HepG2 (cell line): ENCODE data around the gene TIFAB. TPM values are rescaled to one million over a fixed set of nuclear protein-coding genes. Genes with fewer than 3 reads are reported as not detected.

ENCODE experiments used
- ARHGAP35 ChIP-seq: sonication (generic); formaldehyde crosslinking; IDR thresholded peaks from 2 replicates; pipeline ENCODE4 v1.9.0; 2022; ENCODE audit warnings: mild to moderate bottlenecking, inconsistent platforms, moderate library complexity, missing genetic modification reagents, borderline replicate concordance
- ARNT2 ChIP-seq: sonication (generic); formaldehyde crosslinking; IDR thresholded peaks from 2 replicates; pipeline ENCODE4 v1.8.0; 2022; ENCODE audit warnings: mild to moderate bottlenecking, low read depth, missing genetic modification reagents, moderate library complexity
- E2F1 ChIP-seq: sonication (generic); formaldehyde crosslinking; IDR thresholded peaks from 2 replicates; pipeline ENCODE4 v1.5.0; 2020; ENCODE audit warnings: missing genetic modification reagents
- ETV5 ChIP-seq: IDR thresholded peaks from 2 replicates; pipeline ENCODE4 v1.6.1; 2018; ENCODE audit warnings: missing biosample characterization, missing genetic modification reagents, inconsistent platforms, borderline replicate concordance
- HNRNPK ChIP-seq: fragments of 200-400 bp; formaldehyde crosslinking; IDR thresholded peaks from 2 replicates; pipeline ENCODE4 v1.6.1; 2018; ENCODE audit warnings: low read length, low read depth, moderate library complexity, mild to moderate bottlenecking; ENCODE audit not compliant: poor library complexity, severe bottlenecking
- HOXA9 ChIP-seq: sonication (generic); formaldehyde crosslinking; IDR thresholded peaks from 2 replicates; pipeline ENCODE4 v1.8.1; 2022; ENCODE audit warnings: missing genetic modification reagents, mild to moderate bottlenecking, moderate library complexity, borderline replicate concordance
- IRF2 ChIP-seq: IDR thresholded peaks from 2 replicates; pipeline ENCODE4 v1.6.1; 2018; ENCODE audit warnings: missing genetic modification reagents, missing compliant biosample characterization
- ISL2 ChIP-seq: sonication (generic); formaldehyde crosslinking; IDR thresholded peaks from 2 replicates; pipeline ENCODE4 v1.5.0; 2020; ENCODE audit warnings: missing genetic modification reagents
- MBD4 ChIP-seq: IDR thresholded peaks from 2 replicates; pipeline ENCODE4 v1.6.1; 2012; ENCODE audit warnings: low read length, inconsistent platforms, borderline replicate concordance
- MBNL3 ChIP-seq: fragments of 250-450 bp; sonication (Bioruptor Pico); conservative IDR thresholded peaks from 2 replicates; pipeline ENCODE4 v1.8.0; 2022; ENCODE audit warnings: mild to moderate bottlenecking, inconsistent platforms
- SIN3B ChIP-seq: fragments of 150-350 bp; IDR thresholded peaks from 2 replicates; pipeline ENCODE4 v1.6.1; 2014; ENCODE audit warnings: low read length
- SNAPC4 ChIP-seq: sonication (generic); formaldehyde crosslinking; IDR thresholded peaks from 2 replicates; pipeline ENCODE4 v1.4.0; 2020; ENCODE audit warnings: mild to moderate bottlenecking, missing genetic modification reagents
- SRF ChIP-seq: IDR thresholded peaks from 2 replicates; pipeline ENCODE4 v1.6.1; 2011; ENCODE audit warnings: mild to moderate bottlenecking, low read depth, low read length, moderate library complexity
- TAF1 ChIP-seq: sonication (generic); formaldehyde crosslinking; IDR thresholded peaks from 2 replicates; pipeline ENCODE4 v1.4.0; 2020; ENCODE audit warnings: missing genetic modification reagents
- ZNF143 ChIP-seq: sonication (generic); formaldehyde crosslinking; IDR thresholded peaks from 2 replicates; pipeline ENCODE4 v1.4.0; 2020; ENCODE audit warnings: missing genetic modification reagents
- ZNF251 ChIP-seq: sonication (generic); formaldehyde crosslinking; IDR thresholded peaks from 2 replicates; pipeline ENCODE4 v1.9.0; 2021; ENCODE audit warnings: mild to moderate bottlenecking, missing genetic modification reagents
- ZNF253 ChIP-seq: sonication (generic); formaldehyde crosslinking; IDR thresholded peaks from 2 replicates; pipeline ENCODE4 v1.8.0; 2022; ENCODE audit warnings: mild to moderate bottlenecking, missing genetic modification reagents, borderline replicate concordance
- ZNF430 ChIP-seq: sonication (generic); formaldehyde crosslinking; IDR thresholded peaks from 2 replicates; pipeline ENCODE4 v1.9.0; 2021; ENCODE audit warnings: mild to moderate bottlenecking, missing genetic modification reagents
- ZNF441 ChIP-seq: sonication (generic); formaldehyde crosslinking; IDR thresholded peaks from 2 replicates; pipeline ENCODE4 v1.7.0; 2021; ENCODE audit warnings: missing genetic modification reagents, borderline replicate concordance
- ZNF556 ChIP-seq: sonication (generic); formaldehyde crosslinking; IDR thresholded peaks from 2 replicates; pipeline ENCODE4 v1.4.0; 2020; ENCODE audit warnings: mild to moderate bottlenecking, missing genetic modification reagents, borderline replicate concordance
- ZNF569 ChIP-seq: sonication (generic); formaldehyde crosslinking; IDR thresholded peaks from 2 replicates; pipeline ENCODE4 v1.5.0; 2020; ENCODE audit warnings: mild to moderate bottlenecking, missing genetic modification reagents, moderate library complexity, borderline replicate concordance
- ZNF788 ChIP-seq: sonication (generic); formaldehyde crosslinking; IDR thresholded peaks from 2 replicates; pipeline ENCODE4 v1.5.0; 2020; ENCODE audit warnings: mild to moderate bottlenecking, missing genetic modification reagents, borderline replicate concordance
- ZSCAN5A ChIP-seq: sonication (generic); formaldehyde crosslinking; IDR thresholded peaks from 2 replicates; pipeline ENCODE4 v1.8.0; 2022; ENCODE audit warnings: mild to moderate bottlenecking, missing genetic modification reagents, borderline replicate concordance
- polyA plus RNA-seq, 8 experiments: library from polyadenylated mRNA; depleted of rRNA in 3 of 8; stranded (reverse) in 7 of 8; unstranded in 1 of 8; fragments of >200 nt; fragmentation: Illumina TruSeq in 4 of 8; extraction: Trizol in 4 of 8; gene quantifications; 2 replicates each; pipeline versions ENCODE4 v1.2.1 to v1.2.3, GENCODE V29; 2011 to 2016; ENCODE audit warnings: low read depth in 4 of 8, missing spikeins in 1 of 8, mixed read lengths in 1 of 8; ENCODE audit not compliant: insufficient read depth in 1 of 8
- total RNA-seq, 5 experiments: library from RNA; depleted of rRNA; stranded (reverse); fragments of >200 nt; fragmentation: Illumina TruSeq; extraction: Trizol; gene quantifications; 2 replicates each; pipeline ENCODE4 v1.2.3, GENCODE V29; 2016; ENCODE audit warnings: low read depth in 1 of 5

The TIFAB gene
- total and polyA plus RNA-seq, 2 of the 13 experiments (the other 11 are each of a cell fraction or from before 2014, with no cell fraction given): not detected

GRCh38 chr5:135489466-135490244 lies 37.5 kb upstream of the TIFAB start (continued):
- TF ChIP-seq ZNF251 (no peak), ZNF788 (CRISPR knock-in tag) (no peak), E2F1 (CRISPR knock-in tag) (0 out of 2 replicates have a peak, but pooled peaks have one; percentile 42), MBNL3 (CRISPR knock-in tag) (no peak), ZNF143 (CRISPR knock-in tag) (no peak), ARHGAP35 (CRISPR knock-in tag) (no peak), ZNF430 (CRISPR knock-in tag) (no peak), ZNF253 (no peak), MBD4 (no peak), ZSCAN5A (CRISPR knock-in tag) (no peak), ISL2 (peak; percentile 79), ZNF441 (CRISPR knock-in tag) (no peak), SIN3B (no peak), SNAPC4 (no peak), SRF (no peak), ZNF556 (CRISPR knock-in tag) (no peak), HNRNPK (no peak), ZNF569 (CRISPR knock-in tag) (no peak), TAF1 (CRISPR knock-in tag) (no peak), ETV5 (CRISPR knock-in tag) (peak; percentile 32; the same call in 1 of the 2 replicates), IRF2 (CRISPR knock-in tag) (no peak), ARNT2 (CRISPR knock-in tag) (peak; percentile 58; the same call in 1 of the 2 replicates), HOXA9 (CRISPR knock-in tag) (0 out of 2 replicates have a peak, but pooled peaks have one; percentile 61)
